ENCODE measurements around the gene EMILIN1.
A peak's percentile ranks its signal among the peaks of the same experiment; 100 is the strongest.
"Not testable (repeated sequence)": the region's sequence is repeated elsewhere in the genome, so short reads cannot be mapped to it uniquely, and the experiment has no call there.

The EMILIN1 gene

GRCh38 chr2:27093430-27094352 is 15.3 kb downstream of the EMILIN1 start:
- DNase-seq (ENCODE audit: low read depth, low spot score): no peak

GRCh38 chr2:27094353-27094984 is 16.1 kb downstream of the EMILIN1 start:
- DNase-seq (ENCODE audit: low read depth, low spot score): no peak

GRCh38 chr2:27095427-27095744 is 17.0 kb downstream of the EMILIN1 start:
- DNase-seq (ENCODE audit: low read depth, low spot score): no peak

GRCh38 chr2:27095745-27096651 is 17.6 kb downstream of the EMILIN1 start:
- DNase-seq (ENCODE audit: low read depth, low spot score): peak; percentile 77

- no peak for DNase-seq (ENCODE audit: low read depth, low spot score)
These were observed 18.4 kb downstream of the EMILIN1 start for GRCh38 chr2:27096748-27097297.

- no peak for DNase-seq (ENCODE audit: low read depth, low spot score)
These were observed 18.9 kb downstream of the EMILIN1 start for GRCh38 chr2:27097341-27097740.

GRCh38 chr2:27099334-27099955 is 21.0 kb downstream of the EMILIN1 start:
- no peak for DNase-seq (ENCODE audit: low read depth, low spot score)

- no peak for DNase-seq (ENCODE audit: low read depth, low spot score)
These were observed 21.6 kb downstream of the EMILIN1 start for GRCh38 chr2:27100036-27100435.

- DNase-seq (ENCODE audit: low read depth, low spot score): no peak
These were observed 23.9 kb downstream of the EMILIN1 start for GRCh38 chr2:27102329-27102728.

GRCh38 chr2:27105981-27106380 is 27.6 kb downstream of the EMILIN1 start:
- peak; percentile 10 for DNase-seq (ENCODE audit: low read depth, low spot score)

GRCh38 chr2:27108221-27108620 is 29.8 kb downstream of the EMILIN1 start:
- no peak for DNase-seq (ENCODE audit: low read depth, low spot score)

GRCh38 chr2:27109083-27109482 is 30.7 kb downstream of the EMILIN1 start:
- DNase-seq (ENCODE audit: low read depth, low spot score): no peak

GRCh38 chr2:27110603-27111352 is 32.4 kb downstream of the EMILIN1 start:
- DNase-seq (ENCODE audit: low read depth, low spot score): not testable (repeated sequence)

GRCh38 chr2:27111392-27112078 is 33.1 kb downstream of the EMILIN1 start:
- not testable (repeated sequence) for DNase-seq (ENCODE audit: low read depth, low spot score)

- no peak for DNase-seq (ENCODE audit: low read depth, low spot score)
These were observed 37.1 kb downstream of the EMILIN1 start for GRCh38 chr2:27115519-27115918.

GRCh38 chr2:27117995-27118524 is 39.6 kb downstream of the EMILIN1 start:
- DNase-seq (ENCODE audit: low read depth, low spot score): peak; percentile 8

- peak; percentile 38 for DNase-seq (ENCODE audit: low read depth, low spot score)
These were observed 40.3 kb downstream of the EMILIN1 start, which contains the start of gene CGREF1 for GRCh38 chr2:27118525-27119329. TSS of gene CGREF1 (minus strand) at chr2:27119128. CDS start at chr2:27104366, 14,762 bp downstream.

GRCh38 chr2:27119330-27119670 is 40.9 kb downstream of the EMILIN1 start:
- DNase-seq (ENCODE audit: low read depth, low spot score): not testable (repeated sequence)

GRCh38 chr2:27121906-27122305 is 43.5 kb downstream of the EMILIN1 start:
- no peak for DNase-seq (ENCODE audit: low read depth, low spot score)
